ENCODE data around the gene TTBK2. TPM values are rescaled to one million over a fixed set of nuclear protein-coding genes. Genes with fewer than 3 reads are reported as not detected.

Gene TTBK2
- total RNA-seq, 2 experiments from 2014 or later = 14.2 to 20.8 TPM

DNA sequence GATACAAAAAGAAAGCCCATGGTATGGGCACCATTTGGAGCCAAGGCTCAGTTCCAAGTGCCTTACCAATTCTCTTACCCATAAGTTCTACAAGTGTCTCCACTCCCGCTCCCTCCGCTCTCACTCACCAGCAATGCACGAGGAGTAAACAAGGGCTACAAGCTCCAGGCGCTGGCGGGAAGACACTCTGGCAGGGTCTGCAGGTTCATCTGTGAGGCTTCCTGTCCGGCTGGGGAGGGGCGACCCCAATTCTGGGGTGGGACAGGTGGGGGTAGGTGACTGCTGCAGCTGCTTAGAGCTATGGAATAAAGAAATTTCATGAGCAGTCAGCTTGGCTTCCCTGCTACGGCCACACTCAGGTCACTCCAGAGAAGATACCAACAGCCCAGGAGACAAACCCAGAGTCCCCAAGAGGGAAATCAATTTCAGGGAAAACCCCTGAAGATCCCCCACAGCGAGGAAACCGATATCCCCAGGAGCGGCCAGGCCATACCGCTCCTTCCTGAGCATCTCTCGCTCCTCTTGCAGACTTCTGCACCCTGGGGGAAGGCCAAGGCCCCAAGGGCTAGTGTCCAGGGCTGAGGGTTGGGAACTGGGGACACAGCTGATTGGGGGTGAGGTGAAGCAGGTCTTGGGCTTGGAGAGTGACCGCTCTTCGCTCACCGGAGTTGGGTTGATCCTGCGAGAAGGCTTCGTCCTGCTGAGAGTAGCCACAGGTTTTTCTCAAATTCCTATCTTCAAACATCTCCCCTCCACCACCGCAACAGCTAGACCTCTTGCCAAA, 185.0 kb downstream of the TTBK2 start:
- Histone ChIP-seq H3K4me3 (ENCODE audit: low read depth, low read length, poor library complexity, severe bottlenecking) (peak overlapping the region; percentile 83), H3K27ac (ENCODE audit: low read depth, low read length, poor library complexity, severe bottlenecking) (no peak overlapping the region), H3K79me2 (ENCODE audit: insufficient read depth, low read depth, low read length) (peaks cover 4% of the 10 kb centered on the region; the same call in 1 of the 2 replicates), H2AFZ (ENCODE audit: low read length) (no peak overlapping the region; the same call in 1 of the 2 replicates), H3K36me3 (ENCODE audit: insufficient read depth, low read length) (peaks cover 47% of the 10 kb centered on the region), H3K9me2 (ENCODE audit: insufficient read depth, low read length) (no peaks in the 10 kb centered on the region), H3K4me2 (ENCODE audit: low read length) (peak overlapping the region; percentile 75), H3K4me1 (ENCODE audit: insufficient read depth, low read length, poor library complexity, severe bottlenecking) (peaks cover 33% of the 10 kb centered on the region), H3K9me3 (ENCODE audit: low read length) (no peaks in the 10 kb centered on the region), H4K20me1 (ENCODE audit: insufficient read depth, low read length) (peaks cover 5% of the 10 kb centered on the region; the same call in 1 of the 2 replicates)
- TF ChIP-seq, protein P1, sequence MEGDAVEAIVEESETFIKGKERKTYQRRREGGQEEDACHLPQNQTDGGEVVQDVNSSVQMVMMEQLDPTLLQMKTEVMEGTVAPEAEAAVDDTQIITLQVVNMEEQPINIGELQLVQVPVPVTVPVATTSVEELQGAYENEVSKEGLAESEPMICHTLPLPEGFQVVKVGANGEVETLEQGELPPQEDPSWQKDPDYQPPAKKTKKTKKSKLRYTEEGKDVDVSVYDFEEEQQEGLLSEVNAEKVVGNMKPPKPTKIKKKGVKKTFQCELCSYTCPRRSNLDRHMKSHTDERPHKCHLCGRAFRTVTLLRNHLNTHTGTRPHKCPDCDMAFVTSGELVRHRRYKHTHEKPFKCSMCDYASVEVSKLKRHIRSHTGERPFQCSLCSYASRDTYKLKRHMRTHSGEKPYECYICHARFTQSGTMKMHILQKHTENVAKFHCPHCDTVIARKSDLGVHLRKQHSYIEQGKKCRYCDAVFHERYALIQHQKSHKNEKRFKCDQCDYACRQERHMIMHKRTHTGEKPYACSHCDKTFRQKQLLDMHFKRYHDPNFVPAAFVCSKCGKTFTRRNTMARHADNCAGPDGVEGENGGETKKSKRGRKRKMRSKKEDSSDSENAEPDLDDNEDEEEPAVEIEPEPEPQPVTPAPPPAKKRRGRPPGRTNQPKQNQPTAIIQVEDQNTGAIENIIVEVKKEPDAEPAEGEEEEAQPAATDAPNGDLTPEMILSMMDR (conservative IDR thresholded peaks at IDR 0.05; ENCODE audit: low read length) = no peak
- TF ChIP-seq EZH2phosphoT487 (IDR thresholded peaks at IDR 0.05; ENCODE audit: borderline replicate concordance, low read depth, low read length) = no peak
- ChIA-PET CTCF (ENCODE audit: unreplicated experiment) (no interaction called here), POLR2A (no interaction called here)
- BruUV-seq (replicated peaks) = no TSS peak
- DNase-seq (ENCODE audit: low spot score) = no peak
- intact Hi-C loops (cut with micrococcal nuclease; ENCODE audit: unreplicated experiment) = loop anchor here (10.0 kb wide), 1 partner anchor 189 kb away; the partner anchor contains the start of gene TTBK2

DNA sequence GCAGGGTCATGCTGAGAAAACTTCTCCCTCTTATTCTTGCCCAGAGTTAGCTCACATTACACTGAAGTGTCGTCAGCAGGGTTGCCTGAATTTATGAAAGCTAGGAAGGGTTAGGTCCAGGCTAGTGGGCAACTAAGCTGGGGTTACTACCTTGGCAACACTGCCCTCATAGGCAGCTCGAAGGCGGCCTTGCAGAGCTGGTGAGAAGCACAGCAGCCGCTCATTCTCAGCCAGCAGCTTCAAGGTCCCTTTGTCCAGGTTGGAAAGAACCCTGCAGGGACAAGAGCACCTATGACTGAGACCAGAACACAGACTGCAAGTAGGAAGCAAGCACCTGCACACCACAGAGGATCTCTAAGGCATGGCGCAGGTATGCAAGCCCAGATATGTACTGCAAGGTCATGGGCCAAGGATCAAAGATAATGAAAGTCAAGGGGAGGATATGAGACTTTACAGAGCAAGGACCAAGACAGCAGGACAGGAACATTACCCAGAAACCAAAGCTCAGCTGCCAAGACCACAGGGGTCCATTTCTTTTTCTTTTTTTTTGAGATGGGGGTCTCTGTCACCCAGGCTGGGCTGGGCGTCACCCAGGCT, 186.4 kb downstream of the TTBK2 start:
- ChIA-PET CTCF (ENCODE audit: unreplicated experiment) (no interaction called here), POLR2A (no interaction called here)
- Histone ChIP-seq H2AFZ (ENCODE audit: low read length) (no peak overlapping the region), H4K20me1 (ENCODE audit: insufficient read depth, low read length) (peaks cover 5% of the 10 kb centered on the region; the same call in 1 of the 2 replicates), H3K9me2 (ENCODE audit: insufficient read depth, low read length) (no peaks in the 10 kb centered on the region), H3K4me3 (ENCODE audit: low read depth, low read length, poor library complexity, severe bottlenecking) (no peak overlapping the region), H3K9me3 (ENCODE audit: low read length) (no peaks in the 10 kb centered on the region), H3K27ac (ENCODE audit: low read depth, low read length, poor library complexity, severe bottlenecking) (peak overlapping the region; percentile 31), H3K36me3 (ENCODE audit: insufficient read depth, low read length) (peaks cover 59% of the 10 kb centered on the region), H3K79me2 (ENCODE audit: insufficient read depth, low read depth, low read length) (peaks cover 4% of the 10 kb centered on the region; the same call in 1 of the 2 replicates), H3K4me1 (ENCODE audit: insufficient read depth, low read length, poor library complexity, severe bottlenecking) (peaks cover 33% of the 10 kb centered on the region), H3K4me2 (ENCODE audit: low read length) (peak overlapping the region; percentile 75)
- peak; percentile 81 for DNase-seq (ENCODE audit: low spot score)
- intact Hi-C loops (cut with micrococcal nuclease; ENCODE audit: unreplicated experiment) = loop anchor here (10.0 kb wide), 1 partner anchor 191 kb away; the partner anchor contains the start of gene TTBK2
- no TSS peak for BruUV-seq (replicated peaks)
- TF ChIP-seq EZH2phosphoT487 (IDR thresholded peaks at IDR 0.05; ENCODE audit: borderline replicate concordance, low read depth, low read length) = no peak
- TF ChIP-seq, protein P1 (conservative IDR thresholded peaks at IDR 0.05; ENCODE audit: low read length) = no peak

Data from OCI-LY7 (cell line).